Measurements from ENCODE around the gene GLI3. TPM values are rescaled to one million over a fixed set of nuclear protein-coding genes. Genes with fewer than 3 reads are reported as not detected.

Gene GLI3
- total RNA-seq, 1 experiment from 2014 or later = not detected

- no peaks in the 10 kb centered on the region for H3F3A ChIP-seq (ENCODE audit: insufficient read depth, low read depth)
- no peak overlapping the region for H3K4me2 ChIP-seq
- no peak for TF ChIP-seq EZH2 (IDR thresholded peaks at IDR 0.05; ENCODE audit: low read depth)
- TF ChIP-seq CTCF (conservative IDR thresholded peaks at IDR 0.05) = no peak
- POLR2A ChIA-PET (ENCODE audit: unreplicated experiment) = no interaction called here
- H3K79me2 ChIP-seq (ENCODE audit: low read depth) = no peaks in the 10 kb centered on the region
- H3K4me3 ChIP-seq = no peak overlapping the region
- no peak overlapping the region for H3K27ac ChIP-seq
- BruUV-seq (replicated peaks) = no TSS peak
- H4K20me1 ChIP-seq (ENCODE audit: insufficient read depth) = no peaks in the 10 kb centered on the region
- DNase-seq = no peak
- no peak overlapping the region for H2AFZ ChIP-seq
- H3K27me3 ChIP-seq (ENCODE audit: insufficient read depth, low read depth) = peaks cover 75% of the 10 kb centered on the region
- intact Hi-C loops (cut with micrococcal nuclease; ENCODE audit: unreplicated experiment) = no loop called here
- H3K36me3 ChIP-seq (ENCODE audit: low read depth) = no peaks in the 10 kb centered on the region
- no peaks in the 10 kb centered on the region for H3K9me3 ChIP-seq (ENCODE audit: insufficient read depth, low read depth)
- CTCF ChIA-PET = no interaction called here
- H3K4me1 ChIP-seq (replicated peaks; ENCODE audit: insufficient read depth) = no peaks in the 10 kb centered on the region
- H3K9me2 ChIP-seq (ENCODE audit: insufficient read depth) = no peaks in the 10 kb centered on the region
Observed at GRCh38 chr7:42123716-42124115, 113.3 kb downstream of the GLI3 start.

GRCh38 chr7:42120191-42120590 lies 116.8 kb downstream of the GLI3 start:
- ChIA-PET POLR2A (ENCODE audit: unreplicated experiment) (no interaction called here), CTCF (no interaction called here)
- H3K79me2 ChIP-seq (ENCODE audit: low read depth) = no peaks in the 10 kb centered on the region
- intact Hi-C loops (cut with micrococcal nuclease; ENCODE audit: unreplicated experiment) = no loop called here
- H3K9me3 ChIP-seq (ENCODE audit: insufficient read depth, low read depth) = no peaks in the 10 kb centered on the region
- H4K20me1 ChIP-seq (ENCODE audit: insufficient read depth) = no peaks in the 10 kb centered on the region
- H3F3A ChIP-seq (ENCODE audit: insufficient read depth, low read depth) = no peaks in the 10 kb centered on the region
- H3K9me2 ChIP-seq (ENCODE audit: insufficient read depth) = no peaks in the 10 kb centered on the region
- H3K27me3 ChIP-seq (ENCODE audit: insufficient read depth, low read depth) = peaks cover 86% of the 10 kb centered on the region
- no TSS peak for BruUV-seq (replicated peaks)
- no peak for TF ChIP-seq CTCF (conservative IDR thresholded peaks at IDR 0.05)
- H3K4me2 ChIP-seq = no peak overlapping the region
- H3K4me3 ChIP-seq = no peak overlapping the region
- no peak for DNase-seq
- H2AFZ ChIP-seq = no peak overlapping the region
- no peaks in the 10 kb centered on the region for H3K36me3 ChIP-seq (ENCODE audit: low read depth)
- H3K4me1 ChIP-seq (replicated peaks; ENCODE audit: insufficient read depth) = no peaks in the 10 kb centered on the region
- H3K27ac ChIP-seq = no peak overlapping the region

GRCh38 chr7:42117201-42117600 lies 119.8 kb downstream of the GLI3 start:
- no TSS peak for BruUV-seq (replicated peaks)
- Histone ChIP-seq H3K36me3 (ENCODE audit: low read depth) (no peaks in the 10 kb centered on the region), H3K4me3 (no peak overlapping the region), H3K27me3 (ENCODE audit: insufficient read depth, low read depth) (peaks cover 91% of the 10 kb centered on the region), H3K4me1 (replicated peaks; ENCODE audit: insufficient read depth) (no peaks in the 10 kb centered on the region), H3K79me2 (ENCODE audit: low read depth) (no peaks in the 10 kb centered on the region), H3F3A (ENCODE audit: insufficient read depth, low read depth) (no peaks in the 10 kb centered on the region), H2AFZ (no peak overlapping the region), H4K20me1 (ENCODE audit: insufficient read depth) (no peaks in the 10 kb centered on the region), H3K4me2 (no peak overlapping the region), H3K27ac (no peak overlapping the region), H3K9me3 (ENCODE audit: insufficient read depth, low read depth) (no peaks in the 10 kb centered on the region), H3K9me2 (ENCODE audit: insufficient read depth) (no peaks in the 10 kb centered on the region)
- TF ChIP-seq CTCF (conservative IDR thresholded peaks at IDR 0.05) = no peak
- TF ChIP-seq EZH2 (IDR thresholded peaks at IDR 0.05; ENCODE audit: low read depth) = no peak
- DNase-seq = no peak
- POLR2A ChIA-PET (ENCODE audit: unreplicated experiment) = no interaction called here
- CTCF ChIA-PET = no interaction called here
- intact Hi-C loops (cut with micrococcal nuclease; ENCODE audit: unreplicated experiment) = no loop called here
